GM19372 (cell line): ENCODE data around the gene NAALAD2.
"Not testable (repeated sequence)": the region's sequence is repeated elsewhere in the genome, so short reads cannot be mapped to it uniquely, and the experiment has no call there.

Experiments used
- ATAC-seq: cut with Tn5 transposase; IDR thresholded peaks from one replicate; pipeline ENCODE4 v1.9.1; 2021; ENCODE audit warnings: mild to moderate bottlenecking, low read depth, moderate library complexity; ENCODE audit not compliant: unreplicated experiment

The NAALAD2 gene

DNA sequence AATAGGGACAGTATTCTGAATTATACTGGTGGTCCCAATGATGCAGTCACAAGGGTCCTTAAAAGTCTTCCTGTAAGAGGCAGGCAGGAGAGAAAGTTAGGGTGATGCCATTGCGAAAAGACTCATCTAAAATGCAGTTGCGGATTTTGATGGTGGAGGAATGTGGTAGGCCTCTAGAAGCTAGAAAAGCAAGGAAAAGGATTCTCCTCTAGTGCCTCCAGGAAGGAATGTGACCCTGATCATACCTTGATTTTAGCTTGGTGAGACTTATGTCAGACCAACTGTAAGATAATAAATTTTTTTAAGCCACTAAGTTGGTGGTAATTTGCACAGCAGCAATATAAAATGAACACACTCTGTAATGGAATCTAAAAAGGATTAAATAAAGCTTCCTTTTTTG, 54.5 kb downstream of the NAALAD2 start:
- no peak for ATAC-seq

- no peak for ATAC-seq
Observed at GRCh38 chr11:90192869-90193582, 58.6 kb downstream of the NAALAD2 start.

GRCh38 chr11:90197377-90197776, 62.9 kb downstream of the NAALAD2 start:
- no peak for ATAC-seq

GRCh38 chr11:90202342-90202741, 67.9 kb downstream of the NAALAD2 start:
- no peak for ATAC-seq

GRCh38 chr11:90204407-90204806, 69.9 kb downstream of the NAALAD2 start:
- ATAC-seq, result no peak

DNA sequence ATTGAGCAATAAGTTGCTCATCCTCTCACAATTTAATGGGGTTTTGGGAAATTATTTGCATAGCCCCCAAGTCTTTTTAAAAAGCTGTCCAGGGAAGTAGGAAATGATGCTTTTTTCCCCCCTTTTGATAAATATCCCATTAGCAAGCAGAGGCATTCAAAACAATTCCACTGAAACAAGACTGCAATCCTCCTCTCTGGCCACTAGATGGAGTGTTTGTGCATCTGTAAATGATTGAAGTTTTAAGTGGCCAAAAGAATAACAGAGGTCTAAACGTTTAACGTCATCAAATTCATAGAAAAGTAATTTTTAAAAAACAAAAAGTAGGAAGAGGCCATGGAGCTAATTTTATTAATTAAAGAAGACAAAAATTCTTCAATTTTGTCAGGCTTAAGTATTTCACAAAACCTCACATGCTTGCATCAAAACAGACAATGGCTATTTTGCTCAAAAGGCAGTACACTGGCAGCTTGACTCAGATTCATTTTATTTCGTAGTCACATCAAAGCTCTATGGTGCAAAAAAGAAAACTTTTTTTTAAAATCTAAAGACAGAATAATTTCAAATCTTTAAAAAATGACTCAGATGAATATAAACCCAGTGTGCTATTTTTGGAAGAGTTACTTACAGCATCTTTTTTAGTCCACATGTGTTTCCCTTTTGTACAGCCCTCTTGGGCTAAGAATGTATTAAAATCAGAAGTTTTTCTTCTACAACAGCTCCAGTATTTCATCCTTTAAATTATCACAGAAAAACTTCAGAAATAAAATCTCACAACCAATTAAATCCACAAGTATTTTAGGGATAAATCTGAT, 70.6 kb downstream of the NAALAD2 start:
- ATAC-seq, result peak; percentile 86

DNA sequence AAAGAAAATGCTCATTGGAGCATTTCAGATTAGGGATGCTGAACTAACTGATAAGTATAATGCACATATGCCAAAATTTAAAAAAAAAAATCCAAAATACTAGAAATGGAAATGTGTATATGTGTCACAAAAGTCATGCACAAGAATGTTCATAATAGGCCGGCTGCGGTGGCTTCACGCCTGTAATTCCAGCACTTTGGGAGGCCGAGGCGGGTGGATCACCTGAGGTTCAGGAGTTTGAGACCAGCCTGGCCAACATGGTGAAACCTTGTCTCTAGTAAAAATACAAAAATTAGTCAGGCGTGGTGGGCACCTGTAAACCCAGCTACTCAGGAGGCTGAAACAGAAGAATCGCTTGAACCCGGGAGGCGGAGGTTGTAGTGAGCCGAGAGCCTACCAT, 73.5 kb downstream of the NAALAD2 start:
- ATAC-seq, result not testable (repeated sequence)

GRCh38 chr11:90208857-90209256, 74.4 kb downstream of the NAALAD2 start:
- no peak for ATAC-seq

DNA sequence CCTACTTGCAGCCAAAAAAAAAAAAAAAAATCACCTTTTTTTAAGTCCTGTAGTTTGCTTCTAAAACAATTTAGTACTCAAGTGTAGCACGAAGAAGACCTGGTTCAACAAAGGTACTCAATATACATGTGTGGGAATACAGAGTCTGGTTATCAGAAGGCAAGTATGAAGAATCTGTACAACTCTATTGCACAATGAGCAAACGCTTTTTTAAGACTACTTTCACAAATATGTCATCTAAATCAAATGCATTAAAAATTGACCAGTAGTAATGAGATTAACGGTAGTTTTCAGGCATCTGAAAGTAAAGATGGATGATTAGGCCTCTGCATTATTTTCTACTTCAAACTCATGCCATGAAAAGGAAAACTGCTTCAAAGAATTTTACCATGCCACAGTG, 78.9 kb downstream of the NAALAD2 start:
- no peak for ATAC-seq

- ATAC-seq, result no peak
Observed at GRCh38 chr11:90216611-90217010, 82.1 kb downstream of the NAALAD2 start.

- no peak for ATAC-seq
Observed at GRCh38 chr11:90218606-90219005, 84.1 kb downstream of the NAALAD2 start.

DNA sequence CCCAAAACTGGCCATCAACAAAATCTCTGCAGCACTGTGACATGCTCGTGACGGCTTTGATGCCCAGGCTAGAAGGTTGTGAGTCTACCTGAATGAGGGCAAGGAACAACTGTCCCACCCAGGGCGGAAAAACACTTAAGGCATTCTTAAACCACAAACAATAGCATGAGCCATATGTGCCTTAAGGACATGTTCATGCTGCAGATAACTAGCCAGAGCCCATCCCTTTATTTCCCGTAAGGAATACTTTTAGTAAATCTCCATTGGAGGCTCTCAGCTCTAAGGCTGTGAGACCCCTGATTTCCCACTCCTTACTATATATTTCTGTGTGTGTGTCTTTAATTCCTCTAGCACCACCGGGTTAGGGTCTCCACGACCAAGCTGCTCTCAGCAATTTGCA, 85.0 kb downstream of the NAALAD2 start:
- ATAC-seq, result no peak

- ATAC-seq, result no peak
Observed at GRCh38 chr11:90220391-90220790, 85.9 kb downstream of the NAALAD2 start.

DNA sequence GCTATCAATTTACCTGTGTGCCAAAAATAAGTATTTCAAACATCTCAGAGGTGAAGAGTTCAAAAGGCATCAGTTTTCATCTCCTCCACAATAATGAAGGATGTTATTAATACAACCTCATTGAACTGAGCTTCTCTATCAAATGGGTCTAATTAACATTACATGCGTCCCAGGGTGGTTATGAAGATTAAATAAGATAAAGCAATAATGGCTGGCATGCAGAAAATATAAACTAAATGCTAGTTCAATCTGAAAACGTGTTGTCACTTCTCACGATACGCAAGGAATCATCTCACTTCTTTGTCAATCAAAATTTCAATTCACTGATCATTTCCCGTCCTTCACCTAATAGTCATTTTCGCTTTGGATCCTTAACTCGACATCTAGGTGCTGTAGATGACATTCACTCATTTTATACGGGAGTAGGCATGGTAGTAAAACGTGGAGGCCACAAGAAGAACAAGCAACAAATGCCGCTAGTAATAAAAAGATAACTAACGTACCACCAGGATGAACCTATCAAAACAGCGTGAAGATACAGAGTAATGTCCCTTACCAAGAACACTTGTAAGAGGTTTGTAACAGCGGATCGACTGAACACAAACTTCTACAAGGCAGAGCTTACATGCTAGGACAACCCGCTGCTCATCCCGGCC, 87.5 kb downstream of the NAALAD2 start:
- no peak for ATAC-seq

DNA sequence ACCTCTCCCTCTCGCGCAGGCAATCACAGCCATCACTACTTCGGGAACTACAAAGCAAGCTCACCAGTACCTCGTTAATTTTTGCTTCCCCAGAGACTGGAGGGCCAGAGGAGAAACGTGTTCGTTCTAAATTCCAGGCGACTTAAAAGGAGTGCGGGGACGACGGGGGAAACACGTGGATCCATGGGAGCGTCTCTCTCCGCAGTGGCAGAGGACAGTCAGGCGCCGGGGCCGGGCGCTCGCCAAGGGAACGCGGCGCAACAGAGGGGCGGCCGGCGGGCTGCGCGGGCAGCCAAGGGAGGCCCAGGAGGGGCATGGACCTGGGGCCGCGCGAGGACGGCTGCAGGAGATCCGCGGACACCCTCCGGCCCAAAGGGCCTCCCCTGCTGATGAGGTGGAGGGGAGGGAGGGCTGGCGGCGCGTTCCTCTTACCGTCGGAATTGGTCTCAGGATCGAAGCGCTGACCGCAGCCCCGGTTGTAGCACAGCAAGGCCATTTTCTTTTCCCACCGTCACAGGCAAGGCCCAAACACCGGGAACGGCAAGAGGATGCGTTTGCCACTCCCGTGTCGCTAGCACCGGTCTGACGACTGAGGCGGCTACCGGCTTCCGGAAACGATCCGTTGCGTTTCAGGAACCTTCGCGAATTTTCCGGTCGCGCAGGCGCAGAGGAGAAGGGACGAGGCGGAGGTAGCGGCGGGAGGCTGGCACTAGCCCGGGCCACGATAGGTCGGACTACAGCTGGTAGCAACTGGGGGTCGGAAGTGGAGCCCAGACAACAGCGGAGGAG, 88.2 kb downstream of the NAALAD2 start, which contains the start of gene CHORDC1:
CHORDC1 (minus strand) TSS at position 591 of the 789 bp plus-strand sequence; CDS start at position 496, 95 bp downstream.
- ATAC-seq, result peak; percentile 88

DNA sequence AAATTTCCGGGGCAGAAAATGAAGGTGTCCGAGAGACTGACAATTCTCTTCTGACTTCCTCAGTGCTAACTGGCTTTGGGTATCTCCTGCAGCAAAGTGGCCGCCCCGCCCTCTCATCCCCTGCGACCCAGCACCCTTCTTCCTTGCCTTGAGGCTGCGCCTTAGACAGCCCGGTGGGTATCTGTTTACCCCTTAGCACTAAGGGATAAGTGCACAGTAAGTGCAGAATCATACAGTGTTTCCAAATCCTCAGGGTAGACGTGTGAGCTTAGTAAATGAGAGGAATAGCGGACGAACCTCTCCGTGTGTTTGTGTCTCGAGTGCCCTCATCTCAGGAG, 88.8 kb downstream of the NAALAD2 start:
- peak; percentile 50 for ATAC-seq

DNA sequence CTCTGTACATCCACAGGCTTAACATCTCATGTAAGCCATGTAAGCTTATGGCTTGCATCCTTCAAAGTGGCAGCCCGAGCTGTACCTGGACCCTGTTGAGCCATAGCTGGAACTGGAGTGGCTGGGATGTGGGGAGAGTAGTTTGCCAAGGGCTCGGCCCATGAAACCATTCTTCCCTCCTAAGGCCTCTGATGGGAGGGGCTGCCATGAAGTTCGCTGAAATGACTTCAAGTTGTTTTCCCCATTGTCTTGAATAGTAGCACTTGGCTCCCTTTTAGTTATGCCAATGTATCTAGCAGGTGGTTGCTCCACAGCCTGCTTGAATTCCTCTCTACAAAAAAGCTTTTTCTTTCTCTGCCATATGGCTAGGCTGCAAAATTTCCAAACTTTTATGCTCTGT, 93.6 kb downstream of the NAALAD2 start:
- ATAC-seq, result no peak

- ATAC-seq, result no peak
Observed at GRCh38 chr11:90229791-90230190, 95.3 kb downstream of the NAALAD2 start.

DNA sequence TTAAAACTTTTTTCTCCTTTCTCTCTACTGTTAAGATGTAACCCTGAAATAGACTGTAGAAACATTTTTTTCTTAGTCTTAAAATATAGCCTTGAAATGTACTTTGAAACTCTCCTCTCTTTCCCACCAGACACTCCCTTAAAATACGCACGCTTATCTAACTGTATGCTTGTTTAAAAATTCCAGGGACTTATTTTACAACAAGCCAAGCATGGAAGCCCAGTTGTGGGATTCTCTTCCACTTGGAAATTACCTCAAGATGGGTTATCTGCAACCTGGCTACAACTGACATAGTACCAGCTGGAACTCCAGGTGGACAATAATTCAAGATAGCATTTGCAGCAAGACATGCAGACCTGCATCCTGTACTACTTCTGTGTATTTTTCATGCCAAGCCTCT, 100.5 kb downstream of the NAALAD2 start:
- no peak for ATAC-seq

DNA sequence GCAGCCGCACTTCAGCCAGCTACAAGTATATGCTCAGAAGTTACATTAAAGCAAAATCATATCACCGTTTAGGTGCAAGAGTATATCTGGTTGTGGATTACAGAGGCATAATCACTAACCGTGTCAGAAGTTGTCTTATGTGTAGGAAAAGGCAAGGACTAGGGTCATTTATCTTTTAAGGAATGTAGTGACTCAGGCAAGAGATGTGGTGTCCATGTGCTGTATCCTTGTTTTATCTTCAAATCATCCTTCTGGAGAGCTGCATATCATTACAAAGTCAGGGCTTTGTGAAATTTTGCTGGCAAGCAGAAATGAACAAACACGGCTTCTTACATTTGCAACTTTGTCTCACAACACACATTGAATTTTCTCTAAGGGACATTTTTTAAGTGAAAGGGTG, 101.1 kb downstream of the NAALAD2 start:
- no peak for ATAC-seq

- ATAC-seq, result no peak
Observed at GRCh38 chr11:90237004-90237403, 102.5 kb downstream of the NAALAD2 start.
